ENCODE data around the gene TBC1D4.

DNA sequence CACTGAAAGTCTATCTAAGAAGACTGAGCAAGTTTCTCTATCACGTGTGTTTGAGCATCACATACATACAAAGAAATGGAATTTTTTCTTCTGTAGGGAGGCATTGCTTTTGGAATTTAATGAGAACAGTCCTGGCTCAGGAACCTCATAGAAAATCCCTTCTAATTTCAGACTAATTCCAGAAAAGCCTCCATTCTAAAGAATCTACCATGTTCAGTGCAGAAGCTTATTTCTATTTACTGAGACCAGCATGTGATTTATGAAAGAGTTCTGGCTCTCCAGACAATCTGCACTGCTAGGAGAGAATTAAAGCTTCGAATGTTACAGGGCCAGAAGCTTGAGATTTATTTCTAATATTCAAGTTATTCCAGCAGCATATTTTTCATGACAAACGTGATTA is 186.8 kb downstream of the TBC1D4 start:
- no peak for TF ChIP-seq REST (IDR thresholded peaks at IDR 0.05; ENCODE audit: insufficient read depth in 1 of 2, low read depth in 2 of 2, low read length in 2 of 2)
- TF ChIP-seq POLR2AphosphoS5 (IDR thresholded peaks at IDR 0.05; ENCODE audit: low read depth, low read length): no peak
- TF ChIP-seq SIN3A (IDR thresholded peaks at IDR 0.05; ENCODE audit: borderline replicate concordance, insufficient read depth, low read length): no peak
- no peak for TF ChIP-seq TAF1 (IDR thresholded peaks at IDR 0.05; ENCODE audit: borderline replicate concordance, insufficient read depth, low read length)
